Measurements from ENCODE around the gene NCAPH2. TPM values are rescaled to one million over a fixed set of nuclear protein-coding genes. Genes with fewer than 3 reads are reported as not detected.

The NCAPH2 gene
- total RNA-seq (2014; rRNA removed; shearing (Covaris generic)), result 80.3 and 81.2 TPM in 2 replicates

GRCh38 chr22:50507991-50508884 is at the start of gene NCAPH2:
TSS of gene NCAPH2 (plus strand) at chr22:50508224. CDS start at chr22:50508338, 114 bp downstream.
- peak; percentile 97 for DNase-seq (ENCODE audit: low spot score)
- in situ Hi-C loops (cut with HindIII; ENCODE audit: low sequenced_read_pairs), result no loop called here

GRCh38 chr22:50459016-50459415 is 49.0 kb upstream of the NCAPH2 start:
- no peak for DNase-seq (ENCODE audit: low spot score)
- in situ Hi-C loops (cut with HindIII; ENCODE audit: low sequenced_read_pairs), result no loop called here

GRCh38 chr22:50459496-50460140 is 48.4 kb upstream of the NCAPH2 start:
- in situ Hi-C loops (cut with HindIII; ENCODE audit: low sequenced_read_pairs), result no loop called here

GRCh38 chr22:50460938-50461337 is 47.1 kb upstream of the NCAPH2 start:
- in situ Hi-C loops (cut with HindIII; ENCODE audit: low sequenced_read_pairs), result no loop called here
- no peak for DNase-seq (ENCODE audit: low spot score)

More at GRCh38 chr22:50459496-50460140, 48.4 kb upstream of the NCAPH2 start:
- DNase-seq (ENCODE audit: low spot score), result peak; percentile 94

- in situ Hi-C loops (cut with HindIII; ENCODE audit: low sequenced_read_pairs), result no loop called here
- no peak for DNase-seq (ENCODE audit: low spot score)
These were observed 46.5 kb upstream of the NCAPH2 start for GRCh38 chr22:50461536-50461935.

- DNase-seq (ENCODE audit: low spot score), result peak; percentile 70
- in situ Hi-C loops (cut with HindIII; ENCODE audit: low sequenced_read_pairs), result no loop called here
These were observed 46.0 kb upstream of the NCAPH2 start for GRCh38 chr22:50461979-50462540.

GRCh38 chr22:50463188-50463900 is 44.7 kb upstream of the NCAPH2 start:
- in situ Hi-C loops (cut with HindIII; ENCODE audit: low sequenced_read_pairs), result no loop called here
- no peak for DNase-seq (ENCODE audit: low spot score)

- DNase-seq (ENCODE audit: low spot score), result no peak
- in situ Hi-C loops (cut with HindIII; ENCODE audit: low sequenced_read_pairs), result no loop called here
These were observed 43.6 kb upstream of the NCAPH2 start for GRCh38 chr22:50464451-50464850.

GRCh38 chr22:50465066-50465930 is 42.7 kb upstream of the NCAPH2 start:
- in situ Hi-C loops (cut with HindIII; ENCODE audit: low sequenced_read_pairs), result no loop called here
- DNase-seq (ENCODE audit: low spot score), result no peak

GRCh38 chr22:50467341-50467740 is 40.7 kb upstream of the NCAPH2 start:
- DNase-seq (ENCODE audit: low spot score), result no peak
- in situ Hi-C loops (cut with HindIII; ENCODE audit: low sequenced_read_pairs), result no loop called here

GRCh38 chr22:50467773-50468440 is 40.1 kb upstream of the NCAPH2 start:
- no peak for DNase-seq (ENCODE audit: low spot score)
- in situ Hi-C loops (cut with HindIII; ENCODE audit: low sequenced_read_pairs), result no loop called here

- in situ Hi-C loops (cut with HindIII; ENCODE audit: low sequenced_read_pairs), result no loop called here
These were observed 39.4 kb upstream of the NCAPH2 start for GRCh38 chr22:50468626-50469025.

GRCh38 chr22:50469377-50470305 is 38.4 kb upstream of the NCAPH2 start:
- DNase-seq (ENCODE audit: low spot score), result peak; percentile 59
- in situ Hi-C loops (cut with HindIII; ENCODE audit: low sequenced_read_pairs), result no loop called here

More at GRCh38 chr22:50468626-50469025, 39.4 kb upstream of the NCAPH2 start:
- DNase-seq (ENCODE audit: low spot score), result no peak

GRCh38 chr22:50470491-50470890 is 37.5 kb upstream of the NCAPH2 start:
- no peak for DNase-seq (ENCODE audit: low spot score)
- in situ Hi-C loops (cut with HindIII; ENCODE audit: low sequenced_read_pairs), result no loop called here

GRCh38 chr22:50471197-50471847 is 36.7 kb upstream of the NCAPH2 start:
- DNase-seq (ENCODE audit: low spot score), result peak; percentile 79
- in situ Hi-C loops (cut with HindIII; ENCODE audit: low sequenced_read_pairs), result no loop called here

GRCh38 chr22:50471962-50472361 is 36.1 kb upstream of the NCAPH2 start:
- in situ Hi-C loops (cut with HindIII; ENCODE audit: low sequenced_read_pairs), result no loop called here
- DNase-seq (ENCODE audit: low spot score), result no peak

- in situ Hi-C loops (cut with HindIII; ENCODE audit: low sequenced_read_pairs), result no loop called here
- no peak for DNase-seq (ENCODE audit: low spot score)
These were observed 34.9 kb upstream of the NCAPH2 start for GRCh38 chr22:50473088-50473487.

All from G401 (cell line).